Measurements from ENCODE around the gene PPP2R5E.

PPP2R5E gene

DNA sequence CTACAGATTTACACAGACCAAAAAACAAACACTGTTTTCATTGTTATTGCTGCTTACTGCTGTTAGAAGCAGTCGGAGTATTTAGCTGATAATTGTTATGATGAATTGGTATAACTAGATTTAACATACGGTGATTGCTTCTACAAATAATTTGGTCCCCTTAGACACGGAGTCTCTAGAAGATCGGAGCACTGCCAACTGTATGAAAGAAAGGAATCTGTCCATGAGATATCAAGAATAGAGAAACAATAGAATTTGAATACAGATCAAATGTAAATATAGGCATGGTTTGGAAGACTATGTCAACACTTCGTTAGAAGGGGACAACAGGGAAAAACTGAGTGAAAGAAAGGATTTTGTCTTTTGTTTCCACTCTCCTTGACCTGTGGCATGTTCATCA is 110.9 kb downstream of the PPP2R5E start:
- DNase-seq (ENCODE audit: low read depth), result no peak

DNA sequence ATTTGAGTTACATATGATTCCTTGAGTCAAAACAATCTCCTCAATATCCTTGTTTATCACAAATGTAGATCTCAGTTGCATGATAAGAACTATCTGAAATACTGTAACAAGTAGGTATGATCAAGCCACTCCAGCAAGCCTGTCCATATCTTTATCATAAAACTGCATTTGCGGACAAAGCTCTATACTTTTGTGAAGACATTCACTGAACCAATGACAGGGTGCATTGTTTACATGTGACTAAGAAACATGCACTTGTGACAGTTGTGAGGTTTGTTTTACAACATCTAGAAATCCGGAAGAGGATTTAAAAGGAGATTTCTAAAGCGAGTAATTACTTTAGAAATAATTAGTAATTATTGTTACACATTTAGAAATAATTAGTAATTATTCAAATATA is 111.7 kb downstream of the PPP2R5E start:
- DNase-seq (ENCODE audit: low read depth), result no peak

DNA sequence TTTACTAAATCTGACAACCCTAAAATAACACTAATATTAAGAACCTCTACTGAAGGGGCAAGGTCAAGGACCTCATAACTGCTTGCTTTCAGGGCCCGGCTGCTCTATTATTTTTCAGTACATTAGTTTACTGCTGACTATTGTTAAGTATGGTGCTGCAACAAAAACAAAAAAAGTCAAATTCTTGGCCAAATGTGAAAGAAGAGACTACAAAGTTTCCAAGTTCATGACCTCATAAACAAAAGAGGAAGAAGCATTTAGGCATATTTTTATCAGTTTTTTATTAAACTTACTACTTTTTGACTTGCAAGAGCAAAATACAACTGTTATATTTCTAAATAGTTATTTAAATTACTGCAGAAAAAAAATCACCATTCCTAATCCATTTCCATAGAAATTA is 114.7 kb downstream of the PPP2R5E start:
- no peak for DNase-seq (ENCODE audit: low read depth)

DNA sequence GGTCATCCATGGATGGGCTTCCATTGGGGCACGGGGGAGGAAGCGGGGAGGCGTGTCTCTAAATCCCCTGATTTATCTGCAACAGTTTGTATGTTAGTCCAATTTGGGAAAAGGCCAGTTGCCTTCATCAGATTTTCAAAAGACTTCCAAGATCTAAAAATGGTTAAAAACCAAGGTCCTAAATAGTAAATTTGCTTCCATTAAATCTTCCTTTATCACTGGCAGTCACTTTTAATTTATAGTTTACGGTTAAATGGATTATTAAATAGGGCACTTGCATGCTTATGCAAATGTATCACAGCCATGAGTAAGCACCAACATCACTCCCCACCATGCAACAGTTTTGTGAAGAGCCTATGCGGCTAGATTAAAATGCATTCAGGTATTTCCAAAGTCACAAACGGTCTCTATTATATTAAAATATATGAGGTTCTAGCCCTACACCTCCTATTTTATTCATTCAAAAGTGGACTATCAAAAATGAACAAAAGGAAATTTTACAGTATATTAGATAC is 116.3 kb downstream of the PPP2R5E start:
- DNase-seq (ENCODE audit: low read depth), result no peak

DNA sequence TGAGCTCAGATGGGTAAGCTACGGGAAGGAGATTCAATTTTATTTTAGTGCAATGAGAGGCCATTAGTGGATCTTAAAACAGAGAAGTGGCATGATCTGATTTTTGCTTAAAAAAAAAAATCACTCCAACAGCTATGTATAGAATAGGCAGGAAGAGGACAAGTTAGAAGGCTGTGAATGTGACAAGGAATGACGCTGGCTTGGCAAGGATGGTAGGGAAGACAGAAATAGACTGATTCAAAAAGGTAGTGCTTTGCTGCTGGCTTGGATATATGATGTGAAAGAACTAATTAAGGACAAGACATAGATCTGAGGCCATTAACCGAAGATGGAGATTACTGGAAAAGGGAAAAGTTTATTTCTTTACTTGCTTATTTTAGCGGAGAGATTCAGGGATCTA is 119.3 kb downstream of the PPP2R5E start:
- DNase-seq (ENCODE audit: low read depth), result no peak

DNA sequence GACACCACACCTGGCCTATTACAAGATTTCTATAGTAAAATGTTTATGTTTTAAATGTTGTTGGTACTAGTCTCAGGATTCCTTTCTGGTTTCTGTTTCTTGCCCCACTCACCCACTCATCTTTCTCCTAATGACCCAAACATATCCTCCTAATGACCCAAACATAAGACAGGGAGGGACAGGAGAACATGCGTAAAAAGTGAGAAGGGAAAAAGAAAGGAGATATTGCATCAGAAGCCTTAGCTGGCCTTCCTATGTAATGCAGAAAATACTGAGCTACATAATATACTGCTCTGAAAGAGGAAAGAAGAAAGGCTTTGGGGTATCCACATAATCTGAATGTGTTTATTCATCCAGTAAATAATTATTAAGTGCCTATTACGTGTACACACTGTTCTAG is 119.8 kb downstream of the PPP2R5E start:
- no peak for DNase-seq (ENCODE audit: low read depth)

DNA sequence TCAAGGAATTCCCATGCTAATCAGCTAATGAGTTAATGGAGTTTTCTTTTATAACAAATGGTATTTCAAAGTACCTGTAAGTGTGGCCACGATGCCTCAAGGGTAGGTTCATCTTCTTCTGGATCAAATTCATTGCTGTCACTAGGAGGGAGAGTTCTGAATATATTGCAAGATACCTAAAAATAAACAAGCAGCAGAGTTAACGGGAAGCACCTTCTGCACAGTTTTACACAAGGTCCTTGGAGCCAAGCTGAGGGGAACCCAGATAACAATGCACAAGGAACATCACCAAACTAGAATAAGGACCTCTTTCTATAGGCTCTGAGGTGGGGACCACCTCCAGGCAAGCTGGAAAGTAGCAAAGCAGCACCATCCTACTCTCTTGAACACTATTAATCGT is 121.3 kb downstream of the PPP2R5E start:
- DNase-seq (ENCODE audit: low read depth), result no peak

DNA sequence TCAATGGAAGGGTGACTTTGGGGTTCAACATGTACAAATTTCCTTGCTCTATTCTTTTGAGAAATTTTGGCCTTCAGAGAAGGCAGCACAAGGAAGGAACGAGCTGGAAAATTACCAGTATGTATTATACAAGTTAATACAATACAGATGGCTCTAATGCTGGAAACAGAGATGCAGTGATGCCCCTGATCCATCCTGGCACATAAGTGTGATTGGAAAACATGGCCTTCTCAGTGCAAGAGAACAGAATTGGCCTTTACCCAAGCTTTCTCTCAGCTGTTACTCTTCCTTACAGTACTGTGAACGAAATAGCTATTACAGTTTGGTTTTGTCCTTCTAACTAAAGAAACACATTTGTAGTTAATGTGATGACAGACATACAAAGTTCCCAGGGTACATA is 122.0 kb downstream of the PPP2R5E start:
- DNase-seq (ENCODE audit: low read depth), result no peak

DNA sequence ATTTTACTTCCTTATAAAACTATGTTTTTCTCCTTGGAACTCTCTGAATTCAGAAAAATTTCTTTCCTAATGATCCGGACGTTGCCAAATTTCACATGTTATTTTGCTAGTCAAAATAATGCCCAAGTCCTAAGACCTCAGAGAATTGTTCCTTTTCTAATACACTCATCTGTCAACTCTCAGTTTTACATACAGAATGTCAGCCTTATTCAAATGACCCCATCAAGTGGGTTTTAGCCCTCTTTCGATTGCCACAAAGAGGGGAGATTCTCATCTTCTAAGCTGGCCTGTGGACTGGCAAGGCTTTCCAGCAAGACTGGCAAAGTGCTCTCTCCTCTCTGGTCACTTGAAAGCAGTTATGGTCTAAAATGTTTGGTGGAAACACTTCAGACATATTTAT is 125.2 kb downstream of the PPP2R5E start:
- DNase-seq (ENCODE audit: low read depth), result no peak

DNA sequence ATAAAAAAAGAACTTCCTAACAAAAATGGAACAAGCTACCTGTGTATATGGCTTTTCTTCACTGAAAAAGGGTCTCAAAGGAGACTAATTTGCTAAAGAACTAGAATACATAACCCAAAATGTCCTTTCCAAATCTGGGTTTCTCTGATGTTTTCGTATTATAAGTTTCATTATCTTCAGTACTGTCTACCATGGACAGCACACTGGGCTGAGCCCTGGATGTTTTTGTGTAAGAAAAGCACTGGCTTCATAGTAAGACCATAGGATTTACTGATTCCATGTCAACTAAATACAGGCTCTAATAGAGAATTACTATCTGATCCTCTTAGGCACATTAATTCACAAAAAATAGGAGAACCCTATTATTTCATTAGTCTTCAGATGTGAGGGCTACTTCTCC is 130.2 kb downstream of the PPP2R5E start:
- DNase-seq (ENCODE audit: low read depth), result no peak

DNA sequence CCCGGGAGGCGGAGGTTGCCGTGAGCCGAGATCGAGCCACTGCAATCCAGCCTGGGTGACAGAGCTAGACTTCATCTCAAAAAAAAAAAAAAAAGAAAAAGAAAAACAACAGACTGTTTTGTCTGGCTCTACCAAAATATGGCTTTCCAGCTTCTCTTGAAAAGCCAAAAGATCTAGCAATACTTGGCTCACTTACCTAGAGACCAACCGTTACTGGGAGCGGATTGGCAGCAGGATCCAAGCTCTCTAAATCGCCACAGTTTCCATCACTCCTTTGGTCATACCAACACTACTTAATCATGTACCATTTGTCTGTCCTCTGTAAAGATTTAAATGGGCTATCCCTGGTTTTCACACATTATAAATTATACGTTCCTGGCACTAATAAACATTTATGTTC is 136.8 kb downstream of the PPP2R5E start:
- DNase-seq (ENCODE audit: low read depth), result no peak

DNA sequence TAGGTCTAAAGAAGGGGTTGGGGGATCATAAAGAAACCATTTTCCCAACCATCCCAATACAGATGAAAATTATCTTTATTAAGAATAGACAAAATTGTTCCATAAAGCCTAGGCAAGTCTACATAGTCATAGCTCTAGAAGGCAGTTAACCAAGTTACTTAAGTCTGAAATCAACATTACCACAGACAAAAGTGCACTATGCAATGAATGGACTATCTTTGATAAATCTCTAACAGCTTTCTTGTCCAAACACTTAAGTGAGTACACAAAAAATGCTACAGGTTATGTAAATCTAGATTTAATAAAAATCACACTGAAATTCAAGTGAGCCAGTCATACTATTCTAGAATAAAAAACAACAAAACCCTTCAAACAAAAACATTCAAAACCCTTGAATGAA is 137.5 kb downstream of the PPP2R5E start:
- no peak for DNase-seq (ENCODE audit: low read depth)

DNA sequence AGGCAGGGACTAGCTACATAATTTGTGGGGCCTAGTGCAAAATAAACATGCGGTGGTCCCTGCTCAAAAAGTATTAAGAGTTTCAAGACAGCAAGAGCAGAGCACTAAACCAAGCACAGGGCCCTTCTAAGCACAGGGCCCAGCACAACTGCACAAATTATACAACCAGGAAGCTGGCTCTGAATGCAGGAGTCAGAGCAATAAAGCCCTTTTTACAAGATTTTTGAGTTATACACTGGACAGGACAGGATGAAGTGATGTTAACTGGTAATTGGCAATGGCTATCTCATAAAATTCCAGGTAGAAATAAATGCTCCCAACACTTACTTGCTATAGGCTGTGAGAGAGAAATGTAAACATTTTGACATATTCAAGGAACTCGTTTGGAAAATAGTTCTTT is 138.3 kb downstream of the PPP2R5E start:
- DNase-seq (ENCODE audit: low read depth), result no peak

DNA sequence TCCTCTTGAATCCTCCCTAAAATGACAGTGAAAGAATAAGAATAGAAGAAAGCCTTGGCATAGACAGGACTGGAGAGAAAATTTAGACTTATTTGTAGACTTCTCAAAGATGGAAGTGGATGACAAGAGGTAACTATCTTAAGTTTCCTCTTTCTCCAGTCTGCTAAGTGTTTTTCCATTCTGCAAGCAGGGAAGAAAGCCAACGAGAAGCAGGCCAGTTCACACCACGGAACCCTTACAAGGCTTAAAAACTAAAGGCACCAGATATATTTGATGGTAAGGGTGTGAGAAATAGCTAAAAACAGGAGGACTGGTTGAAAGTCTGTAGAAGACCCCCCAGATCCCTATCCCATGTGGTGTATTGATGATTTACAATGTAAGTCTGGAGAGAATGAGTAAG is 141.5 kb downstream of the PPP2R5E start:
- DNase-seq (ENCODE audit: low read depth), result no peak

DNA sequence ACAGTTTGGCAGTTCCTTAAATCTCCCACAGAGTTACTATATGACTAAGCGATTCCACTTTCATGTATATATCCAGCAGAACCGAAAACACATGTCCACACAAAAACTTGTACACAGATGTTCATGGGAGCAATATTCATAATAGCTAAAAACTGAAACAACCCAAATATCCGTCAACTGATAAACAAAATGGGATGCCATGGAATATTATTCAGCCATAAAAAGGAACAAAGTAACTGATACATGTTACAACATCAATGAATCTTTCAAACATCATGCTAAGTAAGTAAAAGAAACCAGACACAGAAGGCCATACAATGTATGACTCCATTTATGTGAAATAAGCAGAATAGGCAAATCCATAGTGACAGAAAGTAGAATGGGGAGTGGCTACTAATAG is 144.2 kb downstream of the PPP2R5E start:
- no peak for DNase-seq (ENCODE audit: low read depth)

DNA sequence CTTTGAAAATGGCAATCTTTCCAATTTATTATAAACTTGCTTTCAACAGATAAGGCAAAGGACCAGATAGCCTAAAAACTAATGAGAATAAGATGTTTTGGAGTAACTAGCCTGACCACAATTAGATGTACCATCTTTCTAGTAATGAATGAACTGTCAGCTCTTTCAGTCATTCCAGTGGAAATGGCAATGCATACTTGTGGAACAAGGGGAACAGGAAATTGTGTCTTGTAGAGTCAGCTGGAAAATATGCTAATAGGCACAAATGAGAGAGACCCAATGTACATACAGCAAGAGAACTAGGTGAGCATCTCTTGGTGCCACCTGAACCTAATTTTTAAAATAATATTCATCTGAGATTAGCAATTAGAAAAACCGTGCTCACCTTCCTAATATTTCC is 148.3 kb downstream of the PPP2R5E start:
- no peak for DNase-seq (ENCODE audit: low read depth)

DNA sequence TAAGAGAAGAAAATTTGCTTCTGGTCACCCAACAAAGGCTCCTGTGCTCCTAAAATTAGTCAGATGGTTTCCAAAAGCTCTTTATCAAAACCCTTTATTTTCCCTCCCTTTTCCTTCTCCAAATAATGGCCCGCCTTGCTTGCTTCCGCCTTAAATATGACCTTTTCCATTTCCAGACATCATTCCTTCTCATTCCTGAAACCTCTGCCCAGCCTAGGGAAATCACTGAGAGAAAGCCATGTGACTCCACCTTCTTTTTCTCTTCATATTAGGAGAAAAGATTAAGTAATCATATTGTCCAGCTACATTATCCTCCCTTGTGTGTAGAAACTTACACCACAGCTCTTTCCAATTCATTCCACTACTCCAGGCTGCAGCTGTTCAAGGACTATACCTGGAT is 148.7 kb downstream of the PPP2R5E start:
- no peak for DNase-seq (ENCODE audit: low read depth)

DNA sequence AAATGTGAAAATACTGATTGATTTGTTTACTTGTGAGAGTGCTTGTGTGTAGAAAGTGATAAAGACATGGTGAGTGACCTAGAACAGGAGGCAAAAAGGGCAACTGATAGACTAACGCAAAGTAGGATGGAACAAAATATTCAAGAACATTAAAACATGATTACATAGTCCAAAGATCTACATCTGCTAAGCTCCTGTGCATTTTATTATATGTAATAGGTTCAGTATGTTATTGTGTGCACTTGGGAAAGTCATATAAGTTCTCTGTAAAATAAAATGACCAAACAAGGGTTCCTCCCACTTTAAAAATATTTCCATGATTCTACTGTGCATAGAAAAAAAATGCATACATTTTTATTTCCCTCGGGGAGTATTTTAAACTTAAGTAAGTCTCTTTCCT is 150.2 kb downstream of the PPP2R5E start:
- no peak for DNase-seq (ENCODE audit: low read depth)

DNA sequence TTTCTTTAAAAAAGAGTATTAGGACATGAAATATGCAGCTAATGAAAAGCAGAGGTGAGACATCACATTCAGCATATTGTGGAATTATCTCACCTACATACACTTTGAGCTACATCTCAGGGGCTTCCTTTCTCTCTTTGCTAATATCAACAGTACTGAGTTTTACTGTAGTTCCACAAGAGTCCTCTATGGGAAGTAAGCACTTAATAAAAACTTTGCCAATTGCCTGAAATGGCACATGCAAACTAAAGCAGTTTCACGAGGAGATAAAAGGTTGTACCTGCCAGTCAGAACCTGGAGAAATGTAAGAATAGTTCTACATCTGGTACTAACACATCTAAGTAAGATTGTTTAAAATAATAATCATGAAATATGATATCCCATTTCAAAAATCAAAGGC is 150.9 kb downstream of the PPP2R5E start:
- DNase-seq (ENCODE audit: low read depth), result no peak

DNA sequence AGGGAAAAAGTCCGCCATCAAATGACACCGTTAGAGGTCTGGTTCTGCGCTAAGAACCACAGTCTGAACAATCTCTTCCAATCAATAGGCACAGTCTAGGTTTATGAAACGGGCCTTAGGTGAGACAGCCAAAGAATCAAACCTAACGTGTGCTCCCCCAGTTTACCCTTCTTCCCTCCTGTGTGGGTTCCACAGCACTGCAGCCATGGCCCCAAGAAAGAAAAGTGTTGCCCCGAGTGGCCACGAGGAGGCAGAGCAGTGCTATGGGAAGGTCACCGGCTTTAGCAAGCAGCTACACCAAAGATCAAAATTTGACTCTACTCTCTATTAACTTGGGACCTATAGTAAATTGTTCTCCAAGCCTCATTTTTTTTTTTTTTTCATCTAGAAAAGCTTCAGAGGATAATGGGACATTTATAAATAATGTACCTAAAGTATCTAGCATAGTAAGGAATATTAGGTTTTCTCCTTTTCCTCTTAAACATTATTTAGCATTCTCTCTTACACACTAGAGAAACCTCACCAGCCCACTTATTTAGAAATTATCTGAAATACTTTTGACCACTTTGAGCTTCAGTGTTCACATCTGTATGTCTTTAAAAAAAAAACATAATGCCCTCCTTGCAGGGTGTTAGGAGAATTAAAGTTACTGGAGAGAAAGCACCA is 154.3 kb downstream of the PPP2R5E start:
- DNase-seq (ENCODE audit: low read depth), result peak; percentile 14

DNA sequence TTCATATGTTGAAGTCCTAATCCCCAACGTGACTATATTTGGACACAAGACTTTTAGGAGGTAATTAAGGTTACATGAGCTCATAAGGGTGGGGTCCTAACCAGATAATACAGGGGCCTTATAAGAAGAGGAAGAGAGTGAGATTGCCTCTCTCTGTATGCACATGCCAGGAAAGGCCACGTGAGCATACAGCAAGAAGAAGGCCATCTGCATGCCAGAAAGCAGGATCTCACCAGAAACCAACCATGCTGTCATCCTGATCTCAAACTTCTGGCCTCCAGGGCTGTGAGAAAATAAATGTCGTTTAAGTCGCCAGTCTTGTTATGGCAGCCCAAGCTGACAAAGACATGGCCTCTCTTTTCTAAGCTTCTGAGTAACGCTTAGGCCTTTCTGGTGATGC is 155.5 kb downstream of the PPP2R5E start:
- no peak for DNase-seq (ENCODE audit: low read depth)

DNA sequence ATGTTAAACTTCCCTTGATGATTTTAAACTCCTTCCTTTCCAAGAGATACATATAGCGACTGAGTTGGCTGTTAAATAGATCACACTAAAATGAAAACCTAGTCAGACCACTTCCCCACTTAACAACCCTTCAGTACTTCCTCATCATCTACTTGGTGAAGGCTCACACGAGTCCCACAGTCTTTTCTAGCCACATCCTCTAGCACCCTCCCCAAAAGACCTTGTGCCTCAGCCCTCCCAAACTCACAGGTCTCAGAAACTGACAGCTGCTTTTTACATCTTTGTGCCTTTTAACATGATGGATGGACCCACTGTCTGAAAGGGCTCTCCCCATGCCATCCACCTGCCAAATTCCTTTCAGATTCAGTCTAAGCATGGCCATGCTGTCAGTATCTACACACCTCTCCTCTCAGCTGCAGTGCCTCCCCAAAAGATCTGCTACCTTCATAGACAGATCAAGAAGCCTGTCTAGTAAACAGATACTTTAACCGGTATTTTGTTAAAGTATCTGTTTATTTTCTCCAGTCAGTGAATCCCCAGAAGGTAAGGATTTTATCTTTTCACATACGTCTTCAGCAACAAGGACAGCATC is 159.3 kb downstream of the PPP2R5E start:
- DNase-seq (ENCODE audit: low read depth), result no peak

DNA sequence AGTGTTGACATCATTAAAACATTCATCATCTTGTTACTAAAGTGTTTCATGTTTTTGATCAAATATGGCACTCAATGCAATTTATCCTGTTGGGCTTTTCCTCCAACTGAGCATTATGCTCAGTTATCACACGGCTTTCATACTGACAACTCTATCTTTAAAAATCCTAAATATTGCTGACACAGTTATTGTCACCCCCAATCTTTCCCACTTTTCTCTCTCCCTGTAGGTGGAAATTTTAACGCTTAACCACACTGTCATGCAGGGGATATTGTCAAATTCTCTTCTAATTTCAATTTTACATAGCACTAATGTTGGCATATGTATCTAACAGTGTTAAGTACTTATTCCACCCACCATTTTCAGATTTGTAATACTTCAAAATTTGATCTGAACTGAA is 164.7 kb downstream of the PPP2R5E start:
- DNase-seq (ENCODE audit: low read depth), result no peak

DNA sequence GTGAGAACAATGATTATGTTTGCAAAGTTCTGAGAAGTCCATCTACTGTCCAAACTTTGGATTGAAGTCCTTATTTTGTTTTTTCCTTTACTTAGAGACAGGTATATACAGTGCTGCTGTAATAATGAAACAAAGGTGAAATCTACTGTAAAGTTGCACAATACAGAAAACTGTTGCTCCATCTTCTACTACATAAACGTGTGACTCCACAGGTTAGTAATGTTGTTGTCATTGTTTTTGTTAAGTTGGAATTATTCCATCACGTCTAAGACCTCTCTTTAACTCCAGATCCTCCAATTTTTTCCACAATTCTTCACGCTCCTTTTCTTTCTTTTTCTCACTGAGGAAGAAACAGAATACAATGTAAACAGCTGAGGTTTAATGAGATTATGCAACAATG is 167.4 kb downstream of the PPP2R5E start:
- DNase-seq (ENCODE audit: low read depth), result no peak
